NCI-H226 (cell line): ENCODE data around the gene TMEM243.

Source experiments
- DNase-seq: peaks from one replicate; pipeline ENCODE4 v3.0.0-alpha.2; 2015

The TMEM243 gene

GRCh38 chr7:87154569-87154968 lies 65.0 kb downstream of the TMEM243 start:
- DNase-seq = no peak

DNA sequence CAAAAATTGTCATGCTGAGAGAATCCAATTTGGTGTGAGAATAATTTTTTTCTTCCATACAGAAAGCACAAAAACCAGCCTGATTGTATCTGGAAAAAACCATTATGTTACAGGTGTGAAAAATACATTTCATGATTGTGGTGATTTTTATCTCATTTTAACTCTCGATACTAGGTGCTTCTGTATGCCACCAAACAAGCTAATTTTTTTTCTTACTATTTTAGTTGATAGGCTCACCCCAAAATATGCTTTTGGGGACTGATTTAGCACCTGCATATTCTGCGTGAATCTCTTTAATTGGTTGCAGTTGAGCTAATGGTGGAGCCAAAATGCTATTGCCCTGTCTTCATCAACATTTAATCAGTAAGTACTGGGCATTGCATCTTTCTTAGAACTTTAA lies 65.4 kb downstream of the TMEM243 start:
- DNase-seq = no peak

DNA sequence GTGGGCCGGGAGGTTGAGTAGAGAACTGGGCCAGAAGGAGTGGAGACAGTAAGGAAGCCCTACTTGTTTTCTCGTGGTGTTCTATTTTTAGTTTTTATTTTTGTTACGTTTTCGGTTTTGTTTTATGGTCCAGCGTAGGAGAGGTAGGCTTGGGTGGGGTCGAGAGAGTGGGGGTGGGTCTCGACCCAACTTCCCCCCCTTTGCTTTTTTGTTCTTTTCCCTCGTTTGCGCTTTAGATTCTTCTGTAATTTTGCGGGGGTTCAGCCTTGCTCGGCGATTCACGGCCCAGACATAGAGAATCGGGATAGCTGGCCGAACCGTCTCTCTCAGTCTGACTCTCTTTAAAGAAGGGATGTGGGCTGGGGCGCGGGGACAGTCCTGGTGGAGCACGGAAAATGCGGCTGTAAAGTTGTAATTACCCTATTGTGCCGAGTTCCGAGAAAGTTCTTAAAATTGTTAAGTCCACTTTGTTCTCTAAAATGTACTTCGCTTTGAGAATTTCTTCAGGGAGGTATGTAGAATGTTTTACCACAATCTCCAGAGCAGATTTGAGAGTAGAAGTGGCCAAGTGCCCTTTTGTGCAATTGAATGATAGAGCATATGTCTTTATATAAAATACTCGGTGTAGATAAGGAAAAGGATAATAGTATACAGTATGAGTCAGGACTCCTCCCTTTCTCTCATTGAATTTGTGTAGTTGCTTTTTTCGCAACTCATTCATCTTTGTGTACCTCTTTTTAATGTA lies 66.5 kb downstream of the TMEM243 start:
- no peak for DNase-seq

DNA sequence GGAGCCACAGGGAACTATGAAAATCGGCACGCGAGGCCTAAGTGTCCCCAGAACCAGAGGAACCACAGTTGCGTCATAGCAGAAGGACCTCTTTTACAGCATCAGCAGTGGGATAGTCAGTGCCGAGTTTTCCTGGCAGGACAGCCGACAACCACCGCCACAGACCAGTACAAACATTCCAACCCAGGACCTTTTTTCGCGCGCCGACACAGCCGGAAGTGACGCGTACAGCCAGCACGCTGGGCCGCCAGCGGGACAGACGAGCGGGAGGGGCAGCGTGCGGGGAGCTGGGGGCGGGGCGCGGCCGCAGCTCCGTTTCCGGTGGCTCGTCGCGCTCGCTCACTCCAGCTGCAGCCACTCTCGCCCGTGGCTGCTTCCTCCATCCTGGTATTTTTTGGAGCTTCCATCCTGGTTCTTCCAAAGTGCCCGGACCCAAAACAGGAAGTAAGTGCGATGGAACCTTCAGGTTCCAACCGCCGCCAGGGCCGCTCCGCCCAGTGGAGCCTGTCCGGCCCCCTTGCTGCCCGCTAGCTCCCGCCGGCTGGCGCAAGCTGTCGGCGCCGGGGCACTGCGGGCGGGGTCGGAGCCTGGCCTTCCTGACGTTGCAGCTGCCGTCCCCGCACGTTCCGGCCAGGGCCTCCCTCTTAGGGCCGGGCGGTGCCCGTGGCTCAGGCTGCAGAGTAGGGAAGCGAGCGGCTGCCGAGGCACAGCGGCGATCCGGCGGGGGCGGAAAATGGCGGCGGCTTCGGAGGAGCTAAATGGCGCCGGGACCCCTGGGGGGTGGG lies 67.2 kb downstream of the TMEM243 start, which contains the start of gene DMTF1:
DMTF1 (plus strand) TSS at position 342 of the 785 bp plus-strand sequence. CDS start 12,489 bp downstream, outside the sequence.
- peak; percentile 93 for DNase-seq

DNA sequence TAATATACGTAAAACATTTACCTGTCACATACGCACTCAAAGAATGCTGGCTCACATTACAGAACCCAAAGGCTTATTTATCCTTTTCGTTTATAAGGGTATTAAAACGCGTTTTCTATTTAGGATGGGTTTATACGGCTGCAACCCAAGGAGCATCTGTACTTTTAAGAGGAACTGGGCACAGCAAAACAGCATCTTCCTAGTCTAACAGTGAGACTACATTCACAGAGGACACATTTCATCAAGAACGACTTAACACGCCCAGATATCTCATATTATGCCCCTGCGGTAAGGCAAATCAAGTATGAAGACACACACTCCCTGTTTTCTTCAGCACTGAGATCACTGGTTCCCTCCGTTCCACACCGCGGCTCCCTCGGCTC lies 67.8 kb downstream of the TMEM243 start:
- no peak for DNase-seq

GRCh38 chr7:87151002-87151728 lies 68.4 kb downstream of the TMEM243 start:
- no peak for DNase-seq

DNA sequence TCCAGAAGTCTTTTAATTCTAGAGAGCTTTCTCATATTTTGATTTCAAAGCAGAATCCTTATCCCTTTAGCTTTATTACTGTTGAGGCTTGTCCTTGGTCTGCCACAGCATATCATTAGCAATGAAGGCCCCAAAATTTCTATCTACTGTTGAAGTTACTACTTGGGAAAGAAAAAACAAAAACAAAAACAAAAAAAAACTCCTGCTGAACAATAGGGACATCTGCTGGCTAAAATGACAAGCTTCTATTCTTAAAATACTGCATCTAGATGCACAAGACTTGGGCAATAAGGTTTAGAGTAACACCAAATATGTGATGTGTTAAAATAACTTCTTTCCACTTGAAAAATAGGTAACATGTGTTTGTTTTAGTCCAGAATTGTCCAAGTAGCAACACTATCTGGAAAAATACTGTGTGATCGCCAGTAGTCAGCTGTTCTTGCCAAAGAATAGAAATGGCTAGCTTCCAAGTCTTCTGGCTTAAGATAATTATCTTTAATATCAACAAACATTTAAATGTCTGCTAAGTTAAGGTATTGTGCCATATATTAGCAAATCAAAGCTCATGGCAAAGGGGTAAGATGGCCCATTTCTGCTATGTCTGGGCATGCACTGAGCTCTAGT lies 71.1 kb downstream of the TMEM243 start:
- no peak for DNase-seq

DNA sequence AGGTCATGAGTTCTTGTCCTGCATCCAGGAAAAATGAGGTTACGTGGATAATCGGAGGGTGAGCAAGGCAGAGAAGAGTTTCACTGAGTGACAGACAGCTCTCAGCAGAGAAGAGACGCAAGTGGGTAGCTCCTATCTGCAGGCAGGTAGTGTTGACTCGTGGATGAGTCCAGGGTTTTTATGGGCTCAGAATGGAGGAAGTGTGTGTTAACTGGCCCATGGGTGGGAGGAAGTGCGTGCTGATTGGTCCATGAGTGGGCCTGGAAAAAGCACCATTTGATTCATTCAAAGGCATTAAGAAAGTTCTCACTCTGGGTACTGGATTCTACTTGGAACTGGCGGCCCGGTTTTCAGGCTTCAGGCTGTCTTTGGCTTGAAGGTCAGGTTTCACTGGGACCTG lies 72.0 kb downstream of the TMEM243 start:
- DNase-seq = no peak

DNA sequence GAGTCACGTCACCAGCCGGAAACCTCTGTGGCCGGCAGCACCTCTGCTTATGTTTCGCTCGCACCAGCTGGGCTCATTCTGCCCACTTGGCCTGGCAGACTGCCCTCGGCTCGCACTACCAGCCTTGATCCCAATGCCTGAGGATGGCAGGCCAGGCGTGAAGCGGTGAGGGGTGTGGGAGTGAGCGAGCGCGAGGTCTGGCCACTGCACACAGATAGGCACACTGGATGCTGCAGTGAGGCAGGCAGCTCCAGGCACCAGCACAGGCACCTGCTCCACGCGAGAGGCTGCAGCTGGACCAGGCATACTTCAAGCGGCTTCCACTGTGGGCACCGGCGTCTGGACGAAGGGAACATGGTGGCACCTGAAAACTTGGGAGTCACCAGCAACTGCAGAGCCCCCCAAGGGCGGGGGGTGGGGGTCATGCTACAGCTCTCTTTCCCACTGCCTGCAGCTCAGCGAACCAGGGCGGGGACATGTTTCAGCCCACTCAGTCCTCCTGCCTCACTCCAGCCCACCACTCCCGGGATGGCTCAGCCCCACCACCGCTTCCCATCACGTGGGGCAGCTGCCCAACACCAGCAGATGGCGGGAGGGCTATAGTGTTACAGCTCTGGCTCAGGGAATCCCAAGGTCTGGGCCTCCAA lies 72.7 kb downstream of the TMEM243 start:
- no peak for DNase-seq
